Activated CD4-positive, alpha-beta T cell treated with anti-CD3 and anti-CD28 coated beads, Interleukin-2, amount 10 ng/mL, durations not matched to agents 7 days and 5 days (primary cell): Measurements from ENCODE around the gene UBASH3B. TPM values are rescaled to one million over a fixed set of nuclear protein-coding genes. Genes with fewer than 3 reads are reported as not detected.

Experiments used
- CTCF ChIA-PET: fragments of 350-600 bp; sonication (Branson Sonifier 250); formaldehyde crosslinking; loops from one replicate; lab custom pipeline; 2021; ENCODE audit warnings: antibody characterized with exemption; lab: Charles Lee
- POLR2A ChIA-PET: fragments of 350-600 bp; sonication (Branson Sonifier 250); formaldehyde crosslinking; loops from one replicate; lab custom pipeline; 2021; ENCODE audit warnings: antibody characterized with exemption; lab: Charles Lee
- DNase-seq: peaks from one replicate; pipeline ENCODE4 v3.0.0-alpha.2; 2020
- H3K27ac Mint-ChIP-seq: one replicate; pipeline ENCODE4 v1.8.0; 2021; ENCODE audit warnings: mild to moderate bottlenecking, moderate library complexity, mixed read lengths
- H3K27me3 Mint-ChIP-seq: one replicate; pipeline ENCODE4 v1.8.0; 2021; ENCODE audit warnings: mixed read lengths
- H3K36me3 Mint-ChIP-seq: one replicate; pipeline ENCODE4 v1.8.0; 2021; ENCODE audit warnings: low read depth, mixed read lengths
- H3K4me1 Mint-ChIP-seq: one replicate; pipeline ENCODE4 v1.8.0; 2021; ENCODE audit warnings: mixed read lengths
- H3K4me3 Mint-ChIP-seq: one replicate; pipeline ENCODE4 v1.8.0; 2021; ENCODE audit warnings: mild to moderate bottlenecking, moderate library complexity, mixed read lengths
- H3K9me3 Mint-ChIP-seq: one replicate; pipeline ENCODE4 v1.8.0; 2021; ENCODE audit warnings: mixed read lengths
- total RNA-seq, 2 experiments: library from RNA; stranded (reverse); gene quantifications; one replicate each; pipeline ENCODE4 v1.2.3, GENCODE V29; 2021

The UBASH3B gene
- total RNA-seq, 2 experiments from 2014 or later, result 15.2 to 15.8 TPM

GRCh38 chr11:122756417-122756816 lies 100.9 kb downstream of the UBASH3B start:
- Mint-ChIP-seq H3K4me1 (peaks cover 39% of the 10 kb centered on the region), H3K36me3 (no peaks in the 10 kb centered on the region), H3K9me3 (no peaks in the 10 kb centered on the region), H3K27ac (peak overlapping the region; percentile 41), H3K27me3 (no peaks in the 10 kb centered on the region), H3K4me3 (no peak overlapping the region)
- ChIA-PET POLR2A (interaction anchor here (0.6 kb wide), 1 partner anchor 94 kb away, joined by 3 read pairs; no protein-coding TSS in a partner anchor), CTCF (interaction anchor here (0.8 to 5.0 kb wide), 10 partner anchors 10 to 176 kb away, joined by 3 to 36 read pairs (median 5); partner anchors contain the start of gene UBASH3B)
- DNase-seq, result peak; percentile 66

GRCh38 chr11:122757201-122757600 lies 101.7 kb downstream of the UBASH3B start:
- H3K27ac Mint-ChIP-seq, result no peak overlapping the region
- H3K36me3 Mint-ChIP-seq, result no peaks in the 10 kb centered on the region
- no peak for DNase-seq
- H3K4me1 Mint-ChIP-seq, result peaks cover 36% of the 10 kb centered on the region
- H3K27me3 Mint-ChIP-seq, result no peaks in the 10 kb centered on the region
- no peak overlapping the region for H3K4me3 Mint-ChIP-seq
- CTCF ChIA-PET, result interaction anchor here (4.1 to 5.0 kb wide), 2 partner anchors 11 to 101 kb away, joined by 34 to 36 read pairs; partner anchors contain the start of gene UBASH3B
- H3K9me3 Mint-ChIP-seq, result no peaks in the 10 kb centered on the region
- POLR2A ChIA-PET, result interaction anchor here (0.9 kb wide), 1 partner anchor 26 kb away, joined by 3 read pairs; no protein-coding TSS in a partner anchor

GRCh38 chr11:122758339-122758738 lies 102.8 kb downstream of the UBASH3B start:
- ChIA-PET POLR2A (no interaction called here), CTCF (interaction anchor here (0.8 to 5.0 kb wide), 7 partner anchors 10 to 130 kb away, joined by 3 to 34 read pairs (median 4); partner anchors contain the start of gene UBASH3B)
- no peak overlapping the region for H3K27ac Mint-ChIP-seq
- no peaks in the 10 kb centered on the region for H3K36me3 Mint-ChIP-seq
- DNase-seq, result no peak
- no peaks in the 10 kb centered on the region for H3K27me3 Mint-ChIP-seq
- H3K4me3 Mint-ChIP-seq, result no peak overlapping the region
- peaks cover 31% of the 10 kb centered on the region for H3K4me1 Mint-ChIP-seq
- H3K9me3 Mint-ChIP-seq, result no peaks in the 10 kb centered on the region

- no peaks in the 10 kb centered on the region for H3K9me3 Mint-ChIP-seq
- no peak overlapping the region for H3K4me3 Mint-ChIP-seq
- H3K4me1 Mint-ChIP-seq, result peaks cover 29% of the 10 kb centered on the region
- H3K36me3 Mint-ChIP-seq, result no peaks in the 10 kb centered on the region
- CTCF ChIA-PET, result interaction anchor here (0.6 to 2.1 kb wide), 7 partner anchors 10 to 130 kb away, joined by 3 to 9 read pairs (median 3); no protein-coding TSS in a partner anchor
- H3K27me3 Mint-ChIP-seq, result no peaks in the 10 kb centered on the region
- DNase-seq, result no peak
- POLR2A ChIA-PET, result no interaction called here
- H3K27ac Mint-ChIP-seq, result peak overlapping the region; percentile 52
Observed at GRCh38 chr11:122758974-122759373, 103.5 kb downstream of the UBASH3B start.

- no peak for DNase-seq
- ChIA-PET CTCF (interaction anchor here (0.7 to 3.9 kb wide), 2 partner anchors 8 to 270 kb away, joined by 3 to 14 read pairs; no protein-coding TSS in a partner anchor), POLR2A (no interaction called here)
- H3K27me3 Mint-ChIP-seq, result no peaks in the 10 kb centered on the region
- no peak overlapping the region for H3K4me3 Mint-ChIP-seq
- no peak overlapping the region for H3K27ac Mint-ChIP-seq
- peaks cover 8% of the 10 kb centered on the region for H3K4me1 Mint-ChIP-seq
- H3K36me3 Mint-ChIP-seq, result no peaks in the 10 kb centered on the region
- H3K9me3 Mint-ChIP-seq, result no peaks in the 10 kb centered on the region
Observed at GRCh38 chr11:122763108-122763507, 107.6 kb downstream of the UBASH3B start.

GRCh38 chr11:122764371-122765090 lies 109.0 kb downstream of the UBASH3B start:
- ChIA-PET CTCF (interaction anchor here (0.8 to 3.9 kb wide), 3 partner anchors 10 to 74 kb away, joined by 3 to 14 read pairs (median 4); no protein-coding TSS in a partner anchor), POLR2A (no interaction called here)
- Mint-ChIP-seq H3K4me3 (no peak overlapping the region), H3K27me3 (no peaks in the 10 kb centered on the region), H3K27ac (no peak overlapping the region), H3K4me1 (peaks cover 2% of the 10 kb centered on the region), H3K9me3 (no peaks in the 10 kb centered on the region), H3K36me3 (no peaks in the 10 kb centered on the region)
- DNase-seq, result no peak

- Mint-ChIP-seq H3K9me3 (no peaks in the 10 kb centered on the region), H3K27ac (no peak overlapping the region), H3K27me3 (no peaks in the 10 kb centered on the region), H3K36me3 (no peaks in the 10 kb centered on the region), H3K4me1 (no peaks in the 10 kb centered on the region), H3K4me3 (no peak overlapping the region)
- no peak for DNase-seq
- CTCF ChIA-PET, result interaction anchor here (0.9 to 3.9 kb wide), 2 partner anchors 11 to 30 kb away, joined by 4 to 14 read pairs; no protein-coding TSS in a partner anchor
- POLR2A ChIA-PET, result no interaction called here
Observed at GRCh38 chr11:122765487-122766131, 110.1 kb downstream of the UBASH3B start.

- no peaks in the 10 kb centered on the region for H3K9me3 Mint-ChIP-seq
- no peaks in the 10 kb centered on the region for H3K27me3 Mint-ChIP-seq
- H3K4me3 Mint-ChIP-seq, result no peak overlapping the region
- H3K27ac Mint-ChIP-seq, result no peak overlapping the region
- ChIA-PET CTCF (interaction anchor here (1.1 to 2.9 kb wide), 5 partner anchors 10 to 94 kb away, joined by 3 to 15 read pairs (median 4); no protein-coding TSS in a partner anchor), POLR2A (no interaction called here)
- H3K4me1 Mint-ChIP-seq, result no peaks in the 10 kb centered on the region
- DNase-seq, result no peak
- no peaks in the 10 kb centered on the region for H3K36me3 Mint-ChIP-seq
Observed at GRCh38 chr11:122769126-122769780, 113.7 kb downstream of the UBASH3B start.

GRCh38 chr11:122772945-122773344 lies 117.4 kb downstream of the UBASH3B start:
- CTCF ChIA-PET, result no interaction called here
- no peak for DNase-seq
- Mint-ChIP-seq H3K9me3 (no peaks in the 10 kb centered on the region), H3K36me3 (no peaks in the 10 kb centered on the region), H3K27ac (no peak overlapping the region), H3K4me1 (peaks cover 6% of the 10 kb centered on the region), H3K27me3 (no peaks in the 10 kb centered on the region), H3K4me3 (no peak overlapping the region)
- POLR2A ChIA-PET, result no interaction called here

GRCh38 chr11:122773781-122774266 lies 118.3 kb downstream of the UBASH3B start:
- Mint-ChIP-seq H3K36me3 (peaks cover 2% of the 10 kb centered on the region), H3K27me3 (no peaks in the 10 kb centered on the region), H3K4me1 (peaks cover 9% of the 10 kb centered on the region), H3K9me3 (no peaks in the 10 kb centered on the region), H3K27ac (no peak overlapping the region), H3K4me3 (no peak overlapping the region)
- no peak for DNase-seq
- POLR2A ChIA-PET, result no interaction called here
- CTCF ChIA-PET, result interaction anchor here (0.5 kb wide), 1 partner anchor 915 kb away, joined by 4 read pairs; no protein-coding TSS in a partner anchor

GRCh38 chr11:122775675-122776271 lies 120.3 kb downstream of the UBASH3B start:
- H3K27me3 Mint-ChIP-seq, result no peaks in the 10 kb centered on the region
- peaks cover 2% of the 10 kb centered on the region for H3K36me3 Mint-ChIP-seq
- peaks cover 9% of the 10 kb centered on the region for H3K4me1 Mint-ChIP-seq
- no peaks in the 10 kb centered on the region for H3K9me3 Mint-ChIP-seq
- POLR2A ChIA-PET, result no interaction called here
- H3K27ac Mint-ChIP-seq, result no peak overlapping the region
- CTCF ChIA-PET, result interaction anchor here (0.6 to 1.1 kb wide), 2 partner anchors 14 to 273 kb away, joined by 3 read pairs; no protein-coding TSS in a partner anchor
- DNase-seq, result no peak
- no peak overlapping the region for H3K4me3 Mint-ChIP-seq

- no peak for DNase-seq
- ChIA-PET POLR2A (no interaction called here), CTCF (interaction anchor here (0.8 to 1.0 kb wide), 2 partner anchors 40 to 145 kb away, joined by 3 read pairs; no protein-coding TSS in a partner anchor)
- Mint-ChIP-seq H3K27ac (no peak overlapping the region), H3K9me3 (no peaks in the 10 kb centered on the region), H3K27me3 (no peaks in the 10 kb centered on the region), H3K4me3 (no peak overlapping the region), H3K4me1 (peaks cover 9% of the 10 kb centered on the region), H3K36me3 (peaks cover 2% of the 10 kb centered on the region)
Observed at GRCh38 chr11:122776546-122776945, 121.0 kb downstream of the UBASH3B start.
